ENCODE data around the gene TMOD2.

Gene TMOD2

DNA sequence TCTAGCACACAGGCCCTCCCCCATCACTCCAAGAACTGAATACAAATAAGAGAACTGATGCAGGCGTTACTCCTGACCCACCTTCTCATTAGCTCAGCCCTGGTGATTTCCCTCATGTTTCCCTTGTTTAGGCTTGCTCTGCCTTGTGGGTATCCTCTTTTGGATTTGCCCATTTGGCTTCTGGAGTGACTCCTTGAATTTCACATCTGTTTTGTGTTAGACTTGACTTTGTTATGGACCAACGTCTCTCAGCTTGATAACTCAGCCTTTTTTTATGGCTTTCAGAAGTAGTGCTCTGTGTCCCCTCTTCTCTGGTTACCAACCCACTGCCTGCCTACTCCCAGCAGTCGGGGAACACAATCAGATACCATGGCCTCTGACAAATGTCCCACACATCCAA lies 66.8 kb downstream of the TMOD2 start:
- DNase-seq (ENCODE audit: low spot score): no peak

GRCh38 chr15:51825698-51826097 lies 74.3 kb downstream of the TMOD2 start:
- no peak for DNase-seq (ENCODE audit: low spot score)

GRCh38 chr15:51828621-51829375 lies 77.4 kb downstream of the TMOD2 start:
- DNase-seq (ENCODE audit: low spot score): no peak

GRCh38 chr15:51829376-51830275 lies 78.2 kb downstream of the TMOD2 start, which contains the start of gene TMOD3:
TSS of gene TMOD3 (plus strand) at chr15:51829653. CDS start at chr15:51862885, 33,232 bp downstream.
- DNase-seq (ENCODE audit: low spot score): peak; percentile 89

- DNase-seq (ENCODE audit: low spot score): peak; percentile 48
Observed at GRCh38 chr15:51830276-51830806, 78.9 kb downstream of the TMOD2 start.

DNA sequence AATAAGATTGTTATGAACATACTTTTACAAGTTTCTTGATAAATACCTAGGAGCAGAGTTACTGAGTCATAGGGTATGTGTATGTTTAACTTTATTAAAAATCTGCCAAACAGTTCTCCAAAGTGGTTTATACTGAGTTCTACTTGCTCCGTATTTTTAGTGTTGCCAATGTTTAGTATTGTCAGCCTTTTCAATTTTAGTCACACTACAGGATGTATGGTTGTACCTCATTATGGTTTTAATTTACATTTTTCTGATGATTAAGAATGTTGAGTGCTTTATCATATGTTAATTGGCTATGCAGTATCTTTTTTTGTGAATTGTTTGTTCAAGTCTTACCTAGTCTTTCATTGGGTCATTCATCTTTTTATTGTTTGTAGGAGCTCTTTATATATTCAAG lies 82.4 kb downstream of the TMOD2 start:
- no peak for DNase-seq (ENCODE audit: low spot score)

GRCh38 chr15:51837792-51838251 lies 86.4 kb downstream of the TMOD2 start:
- DNase-seq (ENCODE audit: low spot score): no peak

DNA sequence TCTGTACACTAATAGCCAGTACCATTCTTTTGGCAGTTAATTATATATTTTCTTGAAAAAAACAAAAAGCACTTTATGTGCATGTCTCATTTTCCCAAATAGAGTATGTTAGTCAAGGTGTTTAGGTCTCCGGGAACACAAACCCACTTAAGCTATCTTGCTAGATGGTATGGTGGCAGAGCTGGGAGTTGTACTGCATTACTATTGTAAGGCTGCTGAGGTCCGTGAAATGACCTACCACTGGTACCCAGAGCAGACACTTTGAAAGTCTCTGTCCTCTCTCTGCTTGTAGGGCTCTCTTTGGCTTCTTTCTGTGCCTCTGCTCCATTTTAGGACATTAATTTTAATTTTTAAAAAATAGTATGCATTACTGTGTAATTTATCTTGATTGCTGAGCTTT lies 86.9 kb downstream of the TMOD2 start:
- no peak for DNase-seq (ENCODE audit: low spot score)

DNA sequence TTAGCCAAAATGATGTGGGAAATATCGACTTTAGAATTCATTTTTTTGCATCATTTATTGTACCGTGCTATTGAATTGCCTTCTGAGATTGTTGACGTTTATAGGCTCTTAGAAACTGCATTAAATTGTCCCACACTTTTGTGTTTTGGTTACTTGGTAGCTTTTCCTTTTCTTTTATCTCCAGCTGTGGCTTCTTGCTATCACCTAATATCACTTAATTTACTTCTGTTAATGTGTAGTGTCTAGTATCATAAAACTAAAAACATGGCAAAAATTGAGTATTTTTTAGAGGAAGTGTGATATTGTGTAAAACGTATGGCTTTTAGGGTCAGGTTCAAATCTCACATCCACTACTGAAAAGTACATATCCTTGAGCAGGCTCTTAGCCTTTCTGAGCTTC lies 89.3 kb downstream of the TMOD2 start:
- no peak for DNase-seq (ENCODE audit: low spot score)

DNA sequence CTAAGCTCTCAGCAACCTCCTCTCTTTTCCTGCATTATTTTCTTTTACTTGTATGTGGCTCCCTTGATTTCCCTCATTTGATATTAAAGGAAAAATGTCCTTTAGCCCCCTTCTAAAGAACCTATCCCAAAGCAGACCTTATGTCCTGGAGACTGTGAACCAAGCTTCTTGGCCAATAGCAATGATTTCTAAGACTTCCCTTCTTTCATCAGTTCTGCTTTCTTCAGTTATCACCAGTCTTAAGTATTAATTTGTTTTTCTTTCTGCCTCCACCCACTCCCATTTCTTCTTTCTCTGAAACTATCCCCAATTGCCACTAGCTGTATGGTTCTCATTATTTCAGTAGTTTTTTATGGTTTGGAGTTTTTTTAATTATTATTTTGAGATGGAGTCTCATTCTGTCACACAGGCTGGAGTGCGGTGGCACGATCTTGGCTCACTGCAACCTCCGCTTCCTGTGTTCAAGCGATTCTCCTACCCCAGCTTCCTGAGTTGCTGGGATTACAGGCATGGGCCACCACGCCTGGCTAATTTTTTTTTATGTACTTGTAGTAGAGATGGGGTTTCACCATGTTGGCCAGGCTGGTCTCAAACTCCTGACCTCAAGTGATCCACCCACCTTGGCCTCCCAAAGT lies 90.1 kb downstream of the TMOD2 start:
- no peak for DNase-seq (ENCODE audit: low spot score)

DNA sequence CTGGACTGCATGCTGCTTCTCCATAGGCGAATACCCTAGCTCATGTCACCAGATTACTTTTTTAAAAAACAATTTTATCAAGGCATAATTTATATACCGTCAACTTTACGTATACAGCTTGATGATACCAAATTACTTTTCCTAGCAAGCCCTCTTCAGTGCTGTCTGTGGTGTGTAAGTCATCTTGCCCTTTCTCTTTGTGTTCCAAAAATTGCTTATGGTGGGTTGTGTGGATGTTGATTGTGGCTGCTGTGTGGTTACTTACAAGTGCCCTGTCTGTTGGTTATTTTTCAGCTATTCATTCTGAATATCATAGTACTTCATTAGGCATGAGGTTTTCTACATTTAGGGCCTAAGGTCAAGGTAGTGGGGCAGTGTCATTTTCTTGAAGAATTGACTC lies 90.9 kb downstream of the TMOD2 start:
- DNase-seq (ENCODE audit: low spot score): no peak

- peak; percentile 57 for DNase-seq (ENCODE audit: low spot score)
Observed at GRCh38 chr15:51842852-51843737, 91.7 kb downstream of the TMOD2 start.

DNA sequence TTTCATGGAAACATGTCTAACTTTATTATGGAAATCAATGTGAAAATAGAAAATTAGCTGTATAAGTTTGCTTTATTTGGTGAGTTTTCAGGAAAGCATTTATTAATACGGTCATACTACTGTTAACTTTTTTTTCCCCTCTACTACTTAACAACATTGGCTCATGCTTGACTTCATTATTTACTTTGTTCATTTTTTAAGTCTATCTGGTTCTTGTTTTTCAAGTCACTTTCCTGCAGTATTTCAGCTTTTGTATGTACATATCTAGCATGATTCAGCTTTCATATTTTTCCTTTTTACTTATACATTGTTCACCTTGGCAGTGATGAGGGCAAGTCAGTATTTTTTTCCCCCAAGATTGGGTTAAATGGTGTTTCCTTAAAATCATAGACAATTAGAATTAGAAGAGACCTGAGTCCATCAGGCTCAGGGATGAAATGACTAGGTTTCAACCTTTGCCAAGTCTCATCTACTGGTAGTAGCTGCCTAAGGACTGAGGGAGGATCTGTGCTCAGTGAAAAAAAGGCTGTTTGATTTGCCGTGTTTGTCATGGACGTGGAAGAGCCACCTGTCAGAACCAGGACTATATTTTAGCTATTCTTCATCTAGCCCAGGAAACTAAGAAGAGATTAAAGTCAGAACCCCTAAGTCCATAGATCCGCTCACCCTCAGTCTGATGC lies 93.5 kb downstream of the TMOD2 start:
- DNase-seq (ENCODE audit: low spot score): no peak

DNA sequence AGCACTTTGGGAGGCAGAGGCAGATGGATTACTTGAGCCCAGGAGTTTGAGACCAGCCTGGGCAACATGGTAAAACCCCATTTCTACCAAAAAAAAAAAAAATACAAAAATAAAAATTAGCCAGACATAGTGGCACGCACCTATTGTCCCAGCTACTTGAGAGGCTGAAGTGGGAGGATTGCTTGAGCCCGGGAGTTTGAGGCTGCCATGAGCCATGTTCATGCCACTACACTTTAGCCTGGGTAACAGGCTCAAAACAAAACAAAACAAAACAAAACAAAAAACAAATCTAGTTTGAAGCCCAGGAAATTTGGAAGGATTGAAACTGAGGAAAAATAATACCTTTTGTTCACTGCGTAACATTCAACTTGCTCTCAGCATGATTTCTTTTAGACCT lies 94.7 kb downstream of the TMOD2 start:
- DNase-seq (ENCODE audit: low spot score): no peak

GRCh38 chr15:51846463-51847230 lies 95.2 kb downstream of the TMOD2 start:
- no peak for DNase-seq (ENCODE audit: low spot score)

GRCh38 chr15:51848811-51849210 lies 97.4 kb downstream of the TMOD2 start:
- DNase-seq (ENCODE audit: low spot score): no peak

DNA sequence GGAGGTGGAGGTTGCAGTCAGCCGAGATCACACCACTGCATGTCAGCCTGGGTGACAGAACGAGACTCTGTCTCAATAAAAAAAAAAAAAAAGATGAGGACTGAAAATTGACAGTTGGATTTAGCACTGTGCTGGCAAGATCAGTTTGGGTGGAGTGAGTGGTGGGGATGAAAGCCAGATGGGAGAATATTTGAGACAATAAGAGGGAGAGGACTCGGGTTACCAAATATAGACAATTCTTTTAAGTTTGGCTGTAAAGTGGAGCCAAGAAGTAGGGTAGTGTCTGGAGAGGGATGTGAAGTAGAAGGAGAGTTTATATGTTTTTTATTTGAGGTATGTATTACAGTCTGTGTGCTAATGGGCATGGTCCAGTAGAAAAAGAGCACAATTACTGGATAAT lies 98.5 kb downstream of the TMOD2 start:
- DNase-seq (ENCODE audit: low spot score): no peak

DNA sequence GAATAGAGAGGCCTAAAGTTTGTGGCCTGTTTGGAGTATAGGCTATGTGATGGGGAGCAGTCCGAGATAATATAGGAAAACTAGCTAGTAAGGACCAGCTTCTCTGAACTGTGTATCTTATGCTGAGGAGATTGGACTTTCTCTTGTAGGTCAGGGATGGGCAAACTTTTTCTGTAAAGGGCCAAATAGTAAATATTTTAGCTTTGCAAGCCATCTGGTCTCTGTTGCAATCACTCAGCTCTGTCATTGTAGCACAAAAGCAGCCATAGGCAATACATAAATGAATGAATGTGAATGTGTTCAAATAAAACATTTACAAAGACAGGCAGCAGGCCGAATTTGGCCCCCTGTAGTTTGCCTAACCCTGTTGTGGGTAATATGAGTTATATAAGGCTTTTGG lies 102.6 kb downstream of the TMOD2 start:
- DNase-seq (ENCODE audit: low spot score): no peak

DNA sequence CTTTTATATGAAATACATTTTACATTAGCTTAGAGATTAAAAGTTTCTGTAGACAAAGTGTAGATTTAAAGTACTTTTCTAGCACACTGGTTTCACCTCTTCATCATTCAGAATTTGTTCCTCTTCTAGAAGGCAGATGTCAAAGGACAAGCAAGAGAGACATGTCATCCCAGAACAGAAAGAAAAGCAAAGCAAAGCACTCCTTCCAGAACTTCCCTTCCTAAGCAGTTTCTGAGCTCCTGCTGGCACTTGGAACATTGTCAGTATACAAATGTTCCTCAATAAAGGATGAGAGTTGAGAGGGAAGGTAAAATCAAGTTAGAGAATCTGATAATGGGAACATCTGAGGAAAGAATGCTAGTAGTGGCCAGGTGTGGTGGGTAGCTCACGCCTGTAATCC lies 104.2 kb downstream of the TMOD2 start:
- peak; percentile 33 for DNase-seq (ENCODE audit: low spot score)

All from pons (tissue), 1 donor.